ENCODE measurements around the gene MEGF6. TPM values are rescaled to one million over a fixed set of nuclear protein-coding genes. Genes with fewer than 3 reads are reported as not detected.

Gene MEGF6
- total RNA-seq, 1 experiment from 2014 or later: 65.3 TPM

GRCh38 chr1:3641816-3642215 is 30.5 kb upstream of the MEGF6 start:
- Histone ChIP-seq H3K4me1 (replicated peaks; ENCODE audit: insufficient read depth) (no peaks in the 10 kb centered on the region), H3K9me3 (ENCODE audit: insufficient read depth, low read depth) (no peaks in the 10 kb centered on the region), H3F3A (ENCODE audit: insufficient read depth, low read depth) (no peaks in the 10 kb centered on the region), H3K27me3 (ENCODE audit: insufficient read depth, low read depth) (no peaks in the 10 kb centered on the region), H4K20me1 (ENCODE audit: insufficient read depth) (no peaks in the 10 kb centered on the region), H3K79me2 (ENCODE audit: low read depth) (no peaks in the 10 kb centered on the region), H3K36me3 (ENCODE audit: low read depth) (no peaks in the 10 kb centered on the region), H3K27ac (no peak overlapping the region), H3K4me2 (no peak overlapping the region), H2AFZ (no peak overlapping the region), H3K4me3 (no peak overlapping the region), H3K9me2 (ENCODE audit: insufficient read depth) (no peaks in the 10 kb centered on the region)
- no peak for TF ChIP-seq CTCF (conservative IDR thresholded peaks at IDR 0.05)
- TF ChIP-seq EZH2 (IDR thresholded peaks at IDR 0.05; ENCODE audit: low read depth): no peak
- BruUV-seq (replicated peaks): no TSS peak
- intact Hi-C loops (cut with micrococcal nuclease; ENCODE audit: unreplicated experiment): no loop called here
- POLR2A ChIA-PET (ENCODE audit: unreplicated experiment): interaction anchor here (0.7 kb wide), 1 partner anchor 27 kb away, joined by 5 read pairs; no protein-coding TSS in a partner anchor
- CTCF ChIA-PET: no interaction called here
- DNase-seq: no peak

- CTCF ChIA-PET: no interaction called here
- BruUV-seq (replicated peaks): no TSS peak
- H3K36me3 ChIP-seq (ENCODE audit: low read depth): no peaks in the 10 kb centered on the region
Observed at GRCh38 chr1:3641046-3641760, 29.9 kb upstream of the MEGF6 start.

GRCh38 chr1:3640121-3640837 is 29.0 kb upstream of the MEGF6 start:
- H4K20me1 ChIP-seq (ENCODE audit: insufficient read depth): no peaks in the 10 kb centered on the region
- TF ChIP-seq CTCF (conservative IDR thresholded peaks at IDR 0.05): no peak
- TF ChIP-seq EZH2 (IDR thresholded peaks at IDR 0.05; ENCODE audit: low read depth): no peak
- CTCF ChIA-PET: no interaction called here
- H3K36me3 ChIP-seq (ENCODE audit: low read depth): no peaks in the 10 kb centered on the region
- H3F3A ChIP-seq (ENCODE audit: insufficient read depth, low read depth): no peaks in the 10 kb centered on the region
- H3K4me1 ChIP-seq (replicated peaks; ENCODE audit: insufficient read depth): no peaks in the 10 kb centered on the region
- no peaks in the 10 kb centered on the region for H3K27me3 ChIP-seq (ENCODE audit: insufficient read depth, low read depth)
- H3K27ac ChIP-seq: no peak overlapping the region
- no peak overlapping the region for H3K4me2 ChIP-seq
- H3K79me2 ChIP-seq (ENCODE audit: low read depth): no peaks in the 10 kb centered on the region
- H3K9me3 ChIP-seq (ENCODE audit: insufficient read depth, low read depth): no peaks in the 10 kb centered on the region
- no peak overlapping the region for H3K4me3 ChIP-seq
- DNase-seq: no peak
- BruUV-seq (replicated peaks): no TSS peak
- POLR2A ChIA-PET (ENCODE audit: unreplicated experiment): no interaction called here
- H3K9me2 ChIP-seq (ENCODE audit: insufficient read depth): no peaks in the 10 kb centered on the region
- intact Hi-C loops (cut with micrococcal nuclease; ENCODE audit: unreplicated experiment): no loop called here
- no peak overlapping the region for H2AFZ ChIP-seq

More at GRCh38 chr1:3641046-3641760, 29.9 kb upstream of the MEGF6 start:
- H3K79me2 ChIP-seq (ENCODE audit: low read depth): no peaks in the 10 kb centered on the region
- H3K4me1 ChIP-seq (replicated peaks; ENCODE audit: insufficient read depth): no peaks in the 10 kb centered on the region
- TF ChIP-seq CTCF (conservative IDR thresholded peaks at IDR 0.05) (no peak), EZH2 (IDR thresholded peaks at IDR 0.05; ENCODE audit: low read depth) (no peak)
- POLR2A ChIA-PET (ENCODE audit: unreplicated experiment): no interaction called here
- no peaks in the 10 kb centered on the region for H3K9me3 ChIP-seq (ENCODE audit: insufficient read depth, low read depth)
- H3K27ac ChIP-seq: no peak overlapping the region
- no peaks in the 10 kb centered on the region for H3K27me3 ChIP-seq (ENCODE audit: insufficient read depth, low read depth)
- H3K4me3 ChIP-seq: no peak overlapping the region
- no peaks in the 10 kb centered on the region for H4K20me1 ChIP-seq (ENCODE audit: insufficient read depth)
- H3K4me2 ChIP-seq: no peak overlapping the region
- no peak overlapping the region for H2AFZ ChIP-seq
- H3K9me2 ChIP-seq (ENCODE audit: insufficient read depth): no peaks in the 10 kb centered on the region
- intact Hi-C loops (cut with micrococcal nuclease; ENCODE audit: unreplicated experiment): no loop called here
- no peak for DNase-seq
- H3F3A ChIP-seq (ENCODE audit: insufficient read depth, low read depth): no peaks in the 10 kb centered on the region

All from PC-9 (cell line).